GM19468 (cell line): Measurements from ENCODE around the gene RELCH.
A peak's percentile ranks its signal among the peaks of the same experiment; 100 is the strongest.

Source experiments
- ATAC-seq: cut with Tn5 transposase; IDR thresholded peaks from one replicate; pipeline ENCODE4 v1.9.1; 2021; ENCODE audit warnings: mild to moderate bottlenecking, moderate library complexity, moderate number of reproducible peaks; ENCODE audit not compliant: unreplicated experiment; ENCODE audit errors: extremely low read depth

RELCH gene

DNA sequence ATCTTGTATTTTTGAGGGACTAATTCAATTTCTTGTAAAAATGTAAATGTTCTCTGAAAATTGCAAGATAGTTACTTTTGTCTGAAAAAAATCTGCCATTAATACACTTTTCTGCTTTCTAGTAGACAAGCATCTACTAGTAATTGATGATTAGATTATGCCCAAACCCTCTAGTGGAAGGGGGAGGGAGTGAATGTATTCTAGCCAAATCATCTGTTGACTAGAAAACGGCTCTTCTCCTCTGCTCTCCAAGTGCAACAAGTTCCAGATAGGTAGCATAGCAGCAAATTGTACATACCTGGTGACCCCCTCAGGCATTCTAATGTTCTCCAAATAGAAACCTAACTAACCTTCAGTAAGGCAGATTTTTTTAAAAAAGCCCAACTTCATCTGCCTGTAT lies 58.6 kb downstream of the RELCH start:
- ATAC-seq: no peak

DNA sequence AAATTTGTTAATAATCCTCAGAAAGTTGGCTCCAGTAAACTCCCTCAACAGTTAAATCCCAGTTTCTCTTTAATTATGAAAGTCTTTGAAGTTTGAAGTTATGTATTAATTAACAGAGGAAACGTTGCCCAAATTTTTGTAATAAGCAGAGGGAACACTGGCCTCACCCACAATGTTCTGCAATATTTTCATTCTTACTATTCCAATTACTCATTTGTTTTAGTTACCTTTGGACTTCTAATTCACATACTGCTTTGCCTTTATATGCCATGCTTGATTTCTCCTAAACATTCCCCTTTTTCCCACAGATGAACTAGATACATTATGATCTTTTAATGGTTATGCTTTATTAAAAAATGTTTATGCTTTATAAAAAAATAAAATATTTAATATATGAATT lies 61.3 kb downstream of the RELCH start:
- no peak for ATAC-seq

DNA sequence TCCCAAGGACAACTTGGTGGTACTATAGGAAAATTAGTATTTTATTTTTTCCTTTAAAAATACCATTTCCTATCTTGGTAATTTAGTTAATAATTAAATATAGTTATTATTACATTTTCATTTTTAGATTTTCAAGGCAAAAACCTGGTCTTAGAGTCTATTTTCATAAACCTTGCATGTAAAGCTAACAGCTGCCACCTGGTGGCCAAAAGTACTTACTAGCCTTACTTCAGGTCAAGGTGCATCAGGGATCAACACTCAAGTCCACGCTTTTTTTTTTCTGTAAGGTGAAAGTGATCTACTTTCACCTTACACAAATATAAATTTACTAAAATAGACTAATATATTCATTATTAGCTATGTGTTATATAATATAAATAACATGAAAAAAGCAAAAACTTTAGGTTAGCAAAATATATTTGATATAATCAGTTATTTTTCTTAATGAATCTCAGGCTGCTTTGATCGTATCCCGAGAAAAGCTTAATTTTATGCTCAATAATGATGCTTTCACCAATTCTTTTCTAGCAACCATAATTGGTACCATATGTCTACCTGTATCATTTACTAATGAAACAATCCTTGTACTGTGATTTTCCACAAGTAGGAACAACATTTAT lies 62.5 kb downstream of the RELCH start:
- ATAC-seq: peak; percentile 78

DNA sequence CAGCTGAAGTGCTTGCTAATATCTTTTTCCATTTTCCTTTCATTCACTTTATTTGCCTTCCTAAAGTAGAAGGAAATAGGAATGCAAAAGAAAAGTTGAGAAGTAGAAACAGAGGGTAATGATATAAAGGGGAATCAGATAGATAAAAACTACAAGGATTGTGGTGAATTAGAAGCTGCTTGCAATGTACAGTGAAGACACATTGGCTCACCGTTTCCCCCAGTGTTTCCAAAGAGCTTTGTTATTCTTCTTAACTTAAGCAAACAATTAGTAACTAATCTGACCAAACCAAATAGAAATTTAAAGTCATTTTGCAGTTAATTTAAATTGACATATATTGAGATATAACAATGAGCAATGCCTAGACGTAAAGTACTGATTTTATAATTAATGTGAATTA lies 63.4 kb downstream of the RELCH start:
- ATAC-seq: no peak

DNA sequence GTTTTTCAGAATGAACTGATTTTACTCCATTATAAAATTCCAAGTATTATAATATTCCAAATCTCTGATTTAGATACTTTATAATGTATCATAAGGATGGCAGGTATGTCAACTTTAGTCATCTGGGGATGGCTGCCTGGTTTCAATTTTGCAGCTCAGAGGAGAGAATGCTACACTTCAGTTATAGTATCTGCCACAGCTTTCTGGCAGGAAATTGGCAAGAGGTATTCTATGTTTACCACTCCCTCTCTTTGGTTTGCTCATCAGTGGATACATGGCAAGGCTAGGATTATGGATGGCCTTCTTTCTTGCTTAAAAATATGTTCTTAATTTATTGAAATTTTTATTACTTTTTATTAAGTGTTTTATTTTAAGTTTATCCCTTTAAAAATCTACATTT lies 71.0 kb downstream of the RELCH start:
- ATAC-seq: peak; percentile 35

DNA sequence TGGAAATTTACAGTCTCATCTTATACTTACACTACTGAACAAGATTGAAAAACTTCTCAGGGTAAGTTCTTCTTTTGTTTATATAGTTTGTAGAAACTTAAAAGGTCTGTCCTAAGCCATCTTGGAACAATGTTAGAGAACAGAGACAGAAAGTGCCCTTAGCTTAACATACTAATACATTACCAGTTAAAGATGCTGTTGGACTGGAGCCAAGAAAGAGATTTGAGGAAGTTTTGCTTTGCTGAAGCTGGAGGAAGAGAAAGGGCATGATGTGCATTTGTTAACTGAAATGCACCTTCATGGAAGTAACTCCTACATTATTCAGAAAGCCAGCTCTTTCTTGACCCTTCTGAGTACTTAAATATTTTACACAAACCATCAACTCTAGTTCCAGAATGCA lies 71.6 kb downstream of the RELCH start:
- peak; percentile 41 for ATAC-seq

DNA sequence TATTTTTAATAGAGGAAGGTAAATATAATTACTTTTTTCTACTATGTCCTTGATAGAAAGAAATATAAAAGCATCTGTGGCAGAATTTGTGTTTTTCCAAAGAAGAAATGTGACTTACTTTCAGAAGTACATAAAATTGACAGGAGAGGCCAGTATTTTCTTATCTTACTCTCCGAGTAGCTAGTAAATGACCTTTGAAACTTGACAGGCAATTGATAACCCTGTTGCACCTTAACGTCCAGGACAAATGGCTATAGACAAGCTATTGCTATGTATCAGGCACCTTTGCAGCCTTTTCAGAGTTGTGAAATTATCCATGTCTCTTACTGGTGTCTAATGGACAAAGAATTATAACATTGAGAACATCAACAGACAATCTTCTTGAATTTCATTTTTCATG lies 75.0 kb downstream of the RELCH start:
- no peak for ATAC-seq

DNA sequence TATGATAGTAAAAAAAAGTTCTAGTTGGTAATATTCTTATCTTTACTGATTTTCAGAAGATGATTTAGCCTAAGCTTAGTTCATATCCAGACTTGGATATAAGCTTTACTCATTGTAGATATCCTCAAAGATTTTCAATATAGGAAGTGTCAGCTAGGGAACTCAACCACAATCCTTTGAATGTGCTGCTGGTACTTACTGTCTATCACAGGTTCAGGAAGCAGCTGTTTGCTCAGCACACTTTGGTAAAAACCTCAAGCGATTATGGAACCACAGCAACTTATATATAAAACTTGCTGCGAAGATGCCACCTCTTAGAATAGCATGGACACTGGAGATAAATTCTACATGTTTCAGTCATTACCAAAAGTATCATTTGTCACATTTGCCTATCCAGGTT lies 77.9 kb downstream of the RELCH start:
- ATAC-seq: no peak

DNA sequence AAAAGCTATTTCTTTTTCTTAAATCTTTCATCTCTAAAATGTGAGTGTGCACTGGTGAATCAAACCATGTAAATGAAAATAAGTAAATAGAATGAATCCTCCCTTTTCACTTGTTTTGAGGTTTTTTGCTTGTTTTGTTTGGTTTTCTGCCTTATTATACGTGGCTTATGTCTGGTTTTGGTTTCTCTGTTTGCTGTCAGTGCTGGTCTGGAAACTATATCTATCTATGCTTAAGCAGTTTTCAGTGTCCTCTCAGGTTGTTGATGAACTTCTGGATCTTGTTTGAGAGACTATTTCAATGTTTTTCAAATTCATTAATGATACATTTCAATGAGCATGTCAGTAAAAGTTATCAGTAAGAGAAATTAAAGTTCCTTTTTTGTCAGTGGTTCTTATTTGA lies 90.0 kb downstream of the RELCH start:
- ATAC-seq: no peak

DNA sequence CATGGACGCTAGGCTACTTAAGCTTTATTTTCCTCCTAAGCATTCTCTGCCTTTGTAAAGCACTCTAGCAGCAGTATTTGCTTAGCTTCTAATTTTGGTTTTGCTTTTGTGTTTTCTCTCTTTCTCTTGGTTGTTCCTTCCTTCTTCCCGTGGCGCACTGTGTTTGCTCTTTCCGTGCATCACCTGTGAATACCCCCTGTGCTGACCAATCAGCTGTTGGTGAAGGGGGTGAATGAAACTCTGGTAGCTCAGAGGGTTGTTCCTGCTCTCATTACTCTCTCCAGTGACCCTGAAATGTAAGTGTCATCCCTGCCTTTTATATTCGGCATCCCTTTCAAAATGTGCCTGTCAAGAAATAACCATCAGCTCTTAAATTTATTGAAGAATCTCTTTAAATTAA lies 92.5 kb downstream of the RELCH start:
- no peak for ATAC-seq

DNA sequence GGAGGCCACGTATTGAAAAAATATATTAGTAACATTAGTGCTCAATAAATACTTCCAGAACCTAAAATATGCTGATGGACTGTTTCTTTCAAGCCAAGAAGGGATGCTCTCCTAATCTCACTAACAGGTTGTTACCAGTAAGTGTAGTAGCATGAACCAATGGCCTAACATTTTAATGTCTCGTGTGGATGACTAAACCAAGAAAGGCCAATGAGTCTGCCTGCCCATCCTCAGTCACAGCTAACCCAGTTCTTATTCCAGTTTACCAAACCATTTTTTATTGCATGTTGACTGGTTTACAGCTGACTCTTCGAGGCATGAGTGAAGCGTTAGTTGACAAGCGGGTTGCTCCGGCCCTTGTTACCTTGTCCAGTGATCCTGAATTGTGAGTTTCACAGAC lies 93.0 kb downstream of the RELCH start:
- ATAC-seq: no peak

DNA sequence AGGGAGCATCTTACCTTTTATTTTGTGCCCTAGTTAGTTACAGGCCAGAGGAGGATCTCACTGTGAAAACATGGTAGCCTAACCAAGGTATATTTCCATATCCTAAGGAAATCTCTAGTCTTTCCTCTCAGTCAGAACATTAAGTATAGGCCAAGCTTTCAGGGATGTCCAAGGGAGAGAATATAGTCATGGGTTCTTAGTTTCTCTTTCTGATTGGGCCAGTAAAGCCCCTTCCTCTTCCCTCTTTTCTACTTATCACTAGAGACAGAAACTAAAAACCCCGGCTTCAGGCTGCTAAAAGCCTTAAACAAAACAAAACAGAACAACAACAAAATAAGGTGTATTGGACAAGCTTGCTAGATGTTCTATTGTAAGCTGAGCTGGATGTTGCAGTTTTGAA lies 93.7 kb downstream of the RELCH start:
- ATAC-seq: no peak

DNA sequence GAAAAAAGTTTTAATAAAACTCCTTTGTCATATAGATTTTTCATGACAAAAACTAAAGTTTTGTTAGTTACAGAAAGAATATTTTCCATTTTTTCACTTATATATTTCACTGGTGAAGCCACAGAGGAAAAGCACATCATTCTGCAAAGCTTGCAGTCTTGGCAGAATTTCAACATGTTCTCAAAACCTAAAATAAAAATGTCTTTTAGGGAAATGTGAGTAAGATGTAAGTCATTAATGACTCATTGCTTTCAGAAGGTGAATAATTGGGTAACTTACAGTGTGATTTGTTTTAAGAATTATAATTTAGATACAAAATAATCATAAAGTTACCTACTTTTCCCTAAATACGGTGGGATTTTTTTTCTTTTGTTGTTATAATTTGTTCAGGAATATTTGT lies 94.6 kb downstream of the RELCH start:
- no peak for ATAC-seq

DNA sequence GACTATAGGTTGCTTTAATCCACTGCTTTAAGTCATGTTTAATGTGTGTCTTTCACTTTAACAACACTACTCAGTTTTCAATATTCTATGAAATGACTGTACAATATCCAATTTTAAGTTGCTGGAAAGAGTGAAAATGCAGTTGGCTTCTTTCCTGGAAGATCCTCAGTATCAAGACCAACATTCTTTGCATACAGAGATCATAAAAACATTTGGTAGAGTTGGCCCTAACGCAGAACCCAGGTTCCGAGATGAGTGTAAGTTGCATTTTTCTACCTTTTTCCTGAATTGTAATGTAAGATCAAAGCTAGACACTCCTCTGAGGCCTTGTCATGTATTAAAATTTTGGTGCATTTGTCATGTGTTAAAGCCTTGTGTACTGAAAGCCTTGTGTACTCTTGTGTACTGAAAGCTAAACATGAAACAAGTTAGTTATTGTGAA lies 95.2 kb downstream of the RELCH start:
- ATAC-seq: no peak

DNA sequence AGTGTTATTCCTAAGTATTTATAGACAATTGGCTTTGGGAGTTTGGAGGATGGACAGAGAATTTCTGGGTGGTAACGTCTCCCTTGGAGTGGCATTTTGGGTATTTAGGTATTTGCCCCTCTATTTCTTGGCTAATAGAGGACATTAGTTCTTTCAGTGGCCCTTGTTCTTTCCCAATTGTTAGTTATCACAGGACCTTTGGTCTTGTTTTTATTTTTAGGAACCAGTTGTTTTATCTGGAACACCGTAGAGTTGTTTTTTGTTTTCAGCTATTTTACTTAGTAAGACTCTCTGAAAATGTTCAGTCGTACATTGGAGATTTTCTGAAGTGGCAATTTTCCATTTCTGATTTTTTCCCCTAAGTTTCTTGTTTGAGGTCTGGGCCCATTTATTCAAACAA lies 97.6 kb downstream of the RELCH start:
- no peak for ATAC-seq

DNA sequence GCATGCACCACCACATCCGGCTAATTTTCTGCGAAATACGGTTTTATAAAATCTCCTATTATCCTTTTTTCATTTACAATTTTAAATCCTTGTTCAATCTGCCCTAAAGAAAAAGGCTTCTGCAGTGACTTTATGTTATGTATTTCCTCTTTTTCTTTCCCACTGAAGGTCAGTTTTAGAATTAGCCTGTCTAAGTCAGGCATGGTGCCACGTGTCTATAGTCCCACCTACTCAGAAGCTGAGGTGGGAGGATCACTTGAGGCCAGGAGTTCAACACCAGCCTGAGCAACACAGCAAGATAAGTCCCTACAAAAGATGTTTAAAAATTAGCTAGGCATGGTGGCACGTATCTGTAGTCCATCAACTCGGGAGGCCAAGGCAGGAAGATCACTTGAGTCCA lies 98.2 kb downstream of the RELCH start:
- no peak for ATAC-seq

DNA sequence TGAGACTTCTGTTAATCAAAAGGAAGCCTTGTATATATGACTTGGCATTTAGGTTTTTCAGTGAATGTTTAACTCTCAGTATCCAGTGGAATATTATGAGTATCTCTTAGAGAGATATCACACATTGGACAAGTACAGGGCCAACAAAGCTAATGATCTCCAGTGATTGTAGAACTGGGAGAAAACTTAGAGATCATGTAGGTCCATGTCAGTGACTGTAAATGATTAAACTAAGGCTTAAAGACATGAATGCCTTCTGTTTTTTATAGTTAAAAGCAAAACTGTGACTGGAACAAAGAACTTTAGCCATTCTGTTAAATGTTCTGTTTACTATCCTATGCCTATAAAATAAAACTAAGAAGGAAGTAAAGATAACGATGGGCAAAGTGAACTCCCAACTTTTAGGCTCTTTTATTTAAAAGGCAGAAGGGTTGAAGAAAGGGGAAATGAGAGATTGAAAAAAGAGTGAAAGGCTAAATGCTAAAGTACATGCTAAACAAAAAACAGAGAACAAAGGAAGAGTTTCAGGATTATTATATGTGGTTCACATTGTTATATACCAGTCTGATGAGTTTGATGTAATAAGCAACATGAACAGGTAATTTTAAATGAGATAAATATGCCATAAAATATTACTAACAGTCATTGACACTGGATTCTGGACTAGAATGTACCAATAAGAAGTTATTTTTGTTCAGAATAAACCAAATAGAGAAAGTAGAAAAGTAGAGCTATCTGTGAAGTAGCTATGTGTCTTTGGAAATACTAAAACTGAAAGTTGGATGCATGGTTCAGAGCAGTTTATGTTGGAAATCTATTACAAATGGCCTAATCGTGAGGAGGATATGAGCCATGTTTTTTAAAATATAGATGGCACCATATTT lies 101.0 kb downstream of the RELCH start:
- no peak for ATAC-seq

DNA sequence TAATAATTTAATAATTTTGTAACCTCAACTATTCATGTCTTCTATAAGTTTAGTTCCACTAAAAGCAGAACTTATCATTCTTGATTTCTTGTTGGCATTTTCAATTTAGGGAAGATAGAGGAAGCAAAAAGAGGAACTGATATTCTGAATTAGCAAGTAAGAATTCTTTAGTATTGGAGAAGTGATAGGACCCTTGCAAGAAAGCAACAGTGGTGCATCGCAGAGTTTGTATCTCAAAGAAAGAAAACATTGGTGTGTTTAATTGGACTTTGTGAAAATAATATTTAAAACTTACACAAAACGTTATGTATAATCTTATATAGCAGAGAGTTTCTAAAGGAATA lies 101.6 kb downstream of the RELCH start:
- ATAC-seq: peak; percentile 34

DNA sequence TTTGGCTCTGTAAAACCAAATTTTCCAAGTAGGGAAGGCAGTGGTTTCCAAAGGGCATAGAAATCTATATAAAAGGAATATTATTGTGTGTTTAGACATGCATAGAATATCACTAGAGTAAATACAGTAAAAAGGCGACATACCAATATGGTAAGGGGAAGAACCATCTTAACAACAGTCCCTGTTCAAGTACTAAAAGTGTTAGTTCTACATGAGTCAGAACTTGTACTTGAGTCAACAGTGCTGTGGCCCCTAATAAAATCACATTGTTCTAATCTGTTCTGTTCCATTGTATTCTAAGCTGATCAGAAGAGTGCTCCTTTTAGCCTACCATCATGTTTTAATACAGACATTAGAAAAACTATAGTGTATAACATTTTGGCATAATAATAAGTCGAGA lies 102.0 kb downstream of the RELCH start:
- no peak for ATAC-seq

DNA sequence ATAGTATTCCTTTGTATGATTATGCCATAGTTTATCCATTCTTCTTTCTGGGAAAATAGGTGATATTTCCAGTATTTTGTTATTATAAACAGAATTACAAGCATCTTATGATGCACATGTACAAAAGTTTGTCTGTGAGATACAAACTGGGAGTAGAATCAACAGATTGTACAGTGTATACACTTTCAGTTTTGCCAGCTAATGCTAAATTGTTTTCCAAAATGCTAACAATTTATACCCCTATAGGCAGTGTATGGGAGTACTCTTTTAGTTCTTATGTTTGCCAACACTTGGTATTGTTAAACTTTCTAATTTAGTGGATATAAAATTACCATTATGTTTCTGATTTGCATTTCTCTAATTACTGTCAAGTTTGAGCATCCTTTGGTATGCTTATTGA lies 107.0 kb downstream of the RELCH start:
- no peak for ATAC-seq

DNA sequence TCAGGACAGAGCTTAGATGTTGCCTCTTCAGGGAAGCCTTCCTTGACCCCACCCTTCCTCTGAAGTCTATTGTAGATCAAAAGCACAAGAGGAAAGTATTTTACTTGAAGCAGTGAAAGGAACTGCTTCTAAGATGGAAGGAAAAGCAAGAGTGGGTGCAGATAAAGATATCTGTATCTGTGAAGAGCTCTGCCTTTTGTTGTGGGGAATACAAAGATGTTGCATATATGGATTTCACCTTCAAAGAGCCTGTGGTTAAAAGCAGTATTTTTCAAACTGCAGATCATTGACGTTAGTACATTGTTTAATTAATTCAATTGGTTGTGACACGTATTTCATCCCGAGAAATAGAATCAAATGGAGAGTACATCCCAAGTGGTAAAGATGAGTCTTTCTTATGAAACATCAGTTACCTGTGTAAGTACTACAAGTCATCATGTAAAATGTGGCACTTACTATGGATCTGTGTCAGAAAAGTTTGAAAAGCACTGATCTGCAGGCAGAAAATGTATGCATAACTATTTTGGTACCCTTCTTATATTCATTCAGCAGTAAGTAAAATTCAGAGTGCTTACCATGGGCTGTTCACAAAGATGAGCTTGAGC lies 113.4 kb downstream of the RELCH start:
- no peak for ATAC-seq

DNA sequence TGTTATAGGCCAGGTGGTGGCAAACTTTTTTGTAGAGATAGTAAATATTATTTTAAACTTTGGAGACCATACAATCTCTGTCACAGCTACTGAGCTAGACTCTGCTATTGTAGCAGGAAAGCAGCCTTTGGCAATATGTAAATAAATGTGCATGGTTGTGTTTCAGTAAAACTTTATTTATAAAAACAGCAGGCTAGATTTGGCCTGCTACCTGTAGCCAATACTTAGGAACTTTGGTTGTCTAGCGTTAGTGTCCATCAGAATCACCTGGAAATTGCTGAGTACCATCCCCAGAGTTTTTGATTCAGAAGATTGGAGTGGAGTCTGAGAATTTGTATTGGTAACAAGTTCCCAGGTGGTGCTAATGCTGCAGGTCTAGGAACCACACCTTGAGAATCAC lies 114.3 kb downstream of the RELCH start:
- ATAC-seq: no peak
